Amygdala (tissue), 56 donors: ENCODE data around the gene GBE1.

ENCODE experiments used
- DNase-seq, 56 donors: peaks; one replicate each; lab custom pipeline; 2025; lab: John Stamatoyannopoulos, UW

Gene GBE1

DNA sequence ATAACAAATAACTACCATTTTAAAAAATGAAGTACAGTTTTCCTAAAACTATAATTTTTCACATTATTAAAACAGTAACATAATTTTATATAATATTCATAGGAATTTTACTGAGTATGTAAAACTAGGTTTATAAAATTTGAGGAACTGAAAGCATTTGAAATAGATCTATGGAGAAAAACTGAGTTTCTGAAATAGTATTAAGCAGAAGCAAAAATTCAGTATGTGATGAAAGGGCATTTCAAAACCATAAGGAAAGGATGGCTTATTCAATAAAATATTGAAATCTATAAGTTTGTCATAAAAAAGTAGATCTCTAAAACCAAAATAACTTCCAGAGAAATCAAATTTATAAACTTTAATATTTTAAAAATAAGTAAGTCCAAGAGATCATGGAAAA, 53.4 kb downstream of the GBE1 start:
- no peak for DNase-seq

DNA sequence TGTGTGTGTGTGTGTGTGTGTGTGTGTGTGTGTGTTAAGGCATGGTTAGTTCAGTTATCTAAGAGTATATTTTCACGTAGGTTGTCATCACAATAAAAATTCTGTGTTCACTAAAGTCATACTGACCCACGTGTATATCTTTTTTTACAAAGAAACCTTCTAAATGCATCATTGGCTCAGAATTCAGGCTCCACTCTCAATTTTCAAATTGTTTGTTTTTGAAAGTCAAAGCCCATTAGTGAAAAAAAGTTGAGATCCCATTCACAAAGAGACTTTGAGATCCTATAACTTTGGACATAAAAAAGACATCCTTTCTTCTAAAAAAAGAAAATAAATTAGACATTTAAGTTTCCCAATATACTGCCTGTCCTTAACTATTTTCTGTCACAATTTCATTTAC, 59.3 kb downstream of the GBE1 start:
- DNase-seq = no peak

DNA sequence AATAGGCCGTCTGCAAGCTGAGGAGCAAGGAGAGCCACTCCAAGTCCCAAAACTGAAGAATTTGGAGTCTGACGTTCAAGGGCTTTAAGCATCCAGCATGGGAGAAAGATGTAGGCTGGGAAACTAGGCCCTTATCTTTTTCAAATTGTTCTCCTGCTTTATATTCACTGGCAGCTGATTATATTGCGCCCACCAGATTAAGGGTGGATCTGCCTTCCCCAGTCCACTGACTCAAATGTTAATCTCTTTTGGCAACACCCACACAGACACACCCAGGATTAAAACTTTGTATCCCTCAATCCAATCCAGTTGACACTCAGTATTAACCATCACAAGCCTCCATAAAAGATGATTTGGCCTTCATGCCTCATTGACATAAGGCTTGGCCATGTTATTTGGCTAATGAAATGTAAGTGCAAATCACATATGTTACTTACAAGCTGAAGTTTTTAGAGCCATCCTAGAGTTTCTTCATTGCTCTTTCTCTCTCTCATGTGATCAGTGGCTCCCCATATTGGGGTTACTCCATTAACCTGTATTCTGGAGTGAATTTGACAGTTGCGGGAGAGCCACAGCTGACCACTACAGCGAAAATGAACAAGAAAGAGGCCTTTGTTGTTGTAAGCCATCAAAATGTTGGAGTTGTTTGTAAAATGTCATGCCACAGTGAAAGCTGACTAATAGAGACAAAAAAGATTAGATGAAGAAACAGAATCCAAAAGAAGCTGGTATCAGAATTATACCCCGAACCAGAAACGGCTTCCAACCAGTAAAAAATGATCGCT, 61.7 kb downstream of the GBE1 start:
- DNase-seq = peak in 1 of 56 donors; percentile 3

- no peak for DNase-seq
Measured at GRCh38 chr3:81696090-81696489, 65.4 kb downstream of the GBE1 start.

- DNase-seq = no peak
Measured at GRCh38 chr3:81695302-81695701, 66.1 kb downstream of the GBE1 start.

GRCh38 chr3:81694662-81695061, 66.8 kb downstream of the GBE1 start:
- no peak for DNase-seq

DNA sequence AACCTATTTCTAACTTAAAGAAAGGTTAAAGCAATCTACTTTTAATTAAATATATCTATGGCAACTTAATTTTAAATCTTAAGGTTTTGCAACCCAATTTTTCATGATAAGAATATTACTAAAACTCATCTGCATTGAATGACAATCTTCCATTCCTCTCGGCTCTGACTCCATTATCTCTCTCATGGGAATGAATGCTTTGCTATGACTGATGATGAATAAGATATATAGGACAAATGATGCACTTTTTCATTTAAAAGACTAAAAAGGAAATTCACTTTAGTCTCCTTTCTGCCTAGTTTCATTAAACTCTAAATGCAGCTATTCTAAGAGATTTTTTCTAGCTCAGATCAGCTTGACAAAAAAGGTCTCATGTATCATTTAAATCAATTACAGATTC, 68.7 kb downstream of the GBE1 start:
- no peak for DNase-seq

GRCh38 chr3:81689617-81690016, 71.8 kb downstream of the GBE1 start:
- no peak for DNase-seq

GRCh38 chr3:81684751-81685395, 76.6 kb downstream of the GBE1 start:
- no peak for DNase-seq

GRCh38 chr3:81676706-81677456, 84.6 kb downstream of the GBE1 start:
- DNase-seq = no peak

DNA sequence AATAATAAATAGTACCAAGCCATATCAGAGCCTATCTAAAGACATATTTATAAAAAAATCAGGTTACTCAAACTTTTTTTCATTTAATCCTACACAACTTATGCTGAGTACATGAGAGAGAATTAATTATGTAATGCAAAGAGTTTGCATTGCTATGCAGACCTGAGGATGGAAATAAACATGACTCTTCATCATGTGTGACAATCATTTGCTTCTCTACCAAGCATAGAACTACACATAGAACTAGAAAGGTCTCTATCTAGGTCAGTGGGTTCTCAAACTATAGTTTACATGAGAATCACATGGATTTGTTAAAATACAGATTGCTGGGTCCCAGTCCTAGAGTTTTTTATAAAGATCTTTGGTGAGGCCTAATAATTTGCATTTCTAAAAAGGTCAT, 86.8 kb downstream of the GBE1 start:
- DNase-seq = no peak

- DNase-seq = no peak
Measured at GRCh38 chr3:81668283-81668682, 93.2 kb downstream of the GBE1 start.

DNA sequence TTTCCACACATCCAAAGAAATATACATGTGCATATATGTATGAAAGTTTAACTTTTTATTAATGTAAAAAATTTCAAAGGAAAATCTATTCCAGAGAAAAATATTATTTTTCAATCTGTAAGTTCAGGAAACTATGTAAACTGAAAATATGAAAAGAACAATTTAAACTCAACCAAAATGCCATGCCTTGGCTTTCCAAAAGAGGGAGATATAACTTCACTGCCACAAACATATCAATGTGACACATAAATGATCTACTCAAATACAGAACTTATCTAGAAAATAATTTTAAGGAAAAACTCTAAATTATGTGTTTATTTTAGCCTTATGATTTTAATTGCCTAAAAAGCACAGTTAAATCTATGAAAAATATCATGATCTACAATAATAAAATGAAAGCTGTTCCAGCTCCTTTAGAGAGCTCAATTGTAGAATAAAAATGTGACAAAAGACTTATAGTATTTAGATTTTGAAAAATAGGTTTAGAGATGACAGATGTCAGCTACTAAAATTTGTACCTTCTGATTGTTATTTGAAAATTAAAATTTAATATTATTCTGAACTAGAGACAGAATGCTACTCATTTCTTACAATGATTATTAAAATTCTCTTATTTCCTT, 94.8 kb downstream of the GBE1 start:
- no peak for DNase-seq

GRCh38 chr3:81663114-81663513, 98.3 kb downstream of the GBE1 start:
- no peak for DNase-seq

DNA sequence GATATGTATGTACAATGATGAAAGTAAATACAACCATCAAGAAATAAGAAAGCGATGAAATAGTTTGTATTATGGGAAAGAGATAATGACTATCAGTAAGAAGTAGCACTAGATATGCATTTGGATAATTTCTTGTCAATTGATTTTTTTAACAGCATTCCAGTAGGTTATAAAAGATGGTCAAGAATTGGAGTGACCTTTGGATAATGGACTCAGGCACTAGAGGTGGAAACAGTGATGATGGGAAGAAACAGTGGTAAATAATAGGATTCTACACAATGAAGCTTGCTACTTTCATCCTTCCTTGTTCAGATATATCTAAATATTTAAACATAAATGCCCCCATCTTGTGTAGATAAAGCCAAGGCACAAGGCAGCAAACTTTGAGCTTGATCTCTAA, 101.4 kb downstream of the GBE1 start:
- no peak for DNase-seq

GRCh38 chr3:81658322-81658997, 103.0 kb downstream of the GBE1 start:
- no peak for DNase-seq

- DNase-seq = no peak
Measured at GRCh38 chr3:81651139-81651538, 110.3 kb downstream of the GBE1 start.

GRCh38 chr3:81650187-81650586, 111.3 kb downstream of the GBE1 start:
- no peak for DNase-seq

DNA sequence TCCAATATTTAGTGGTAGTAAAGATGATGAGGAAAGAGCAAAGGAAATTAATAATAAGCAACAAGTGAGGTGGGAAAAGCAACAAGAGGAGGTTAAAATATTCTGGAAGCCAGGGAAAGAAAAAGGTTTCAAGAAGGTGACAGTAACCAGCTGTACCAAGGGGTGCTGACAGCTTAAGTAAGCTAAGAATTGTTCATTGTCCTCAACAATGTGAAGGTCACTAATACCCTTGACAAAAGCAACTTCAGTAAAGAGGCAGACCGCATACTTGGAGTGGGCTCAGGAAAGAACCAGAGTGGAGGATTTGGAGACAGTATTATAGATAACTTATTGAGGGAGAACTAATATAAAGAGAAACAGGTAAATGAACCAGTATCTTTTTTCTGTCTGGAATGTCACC, 116.2 kb downstream of the GBE1 start:
- DNase-seq = no peak

GRCh38 chr3:81643721-81644120, 117.7 kb downstream of the GBE1 start:
- peak in 2 of 56 donors; percentile 1 to 2 for DNase-seq

DNA sequence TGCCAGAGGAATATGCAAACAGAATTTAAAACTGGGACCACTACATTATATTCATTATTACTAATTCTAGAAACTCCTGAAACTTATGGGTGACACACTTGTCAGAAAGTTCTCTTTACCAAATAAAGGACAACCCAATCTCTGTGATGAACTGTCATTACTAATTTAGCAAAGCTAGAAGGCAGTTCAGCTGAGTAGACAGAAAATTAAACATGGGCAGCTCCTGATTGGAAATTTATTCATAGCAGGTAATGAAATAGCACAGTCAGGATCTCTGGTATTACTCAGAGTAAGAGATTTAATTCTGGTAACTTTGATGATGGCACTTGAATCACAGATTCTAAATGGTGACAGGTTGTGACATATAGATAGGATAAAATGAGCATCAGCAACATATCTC, 123.0 kb downstream of the GBE1 start:
- DNase-seq = no peak
